Skeletal muscle satellite cell (primary cell): Measurements from ENCODE around the gene GMCL1.

ENCODE experiments used
- H3K27me3 ChIP-seq: 2 replicates; pipeline ENCODE4 v1.7.0; 2013; ENCODE audit warnings: low read length; ENCODE audit not compliant: control insufficient read depth, insufficient read depth
- H3K36me3 ChIP-seq: 2 replicates; pipeline ENCODE4 v1.7.0; 2013; ENCODE audit warnings: mild to moderate bottlenecking, control low read depth, low read length; ENCODE audit not compliant: insufficient read depth
- H3K4me1 ChIP-seq: 2 replicates; pipeline ENCODE4 v1.7.0; 2013; ENCODE audit warnings: low read length; ENCODE audit not compliant: control insufficient read depth, insufficient read depth
- H3K4me2 ChIP-seq: 2 replicates; pipeline ENCODE4 v1.7.0; 2013; ENCODE audit warnings: mild to moderate bottlenecking, low read length
- H3K4me3 ChIP-seq: 2 replicates; pipeline ENCODE4 v1.7.0; 2013; ENCODE audit warnings: low read length
- H3K9ac ChIP-seq: 2 replicates; pipeline ENCODE4 v1.7.0; 2013; ENCODE audit warnings: mild to moderate bottlenecking, low read depth, low read length, moderate library complexity
- H3K9me3 ChIP-seq: replicated peaks from 2 replicates; pipeline ENCODE4 v1.7.0; 2013; ENCODE audit warnings: mild to moderate bottlenecking, control low read depth, low read length

Gene GMCL1

GRCh38 chr2:69835666-69836065, 6.2 kb downstream of the GMCL1 start:
- H3K4me2 ChIP-seq: no peak overlapping the region
- H3K27me3 ChIP-seq: no peaks in the 10 kb centered on the region
- no peaks in the 10 kb centered on the region for H3K36me3 ChIP-seq
- H3K9me3 ChIP-seq: no peaks in the 10 kb centered on the region
- H3K9ac ChIP-seq: no peak overlapping the region
- H3K4me1 ChIP-seq: no peaks in the 10 kb centered on the region
- H3K4me3 ChIP-seq: no peak overlapping the region

GRCh38 chr2:69836316-69836715, 6.9 kb downstream of the GMCL1 start:
- no peak overlapping the region for H3K4me3 ChIP-seq
- peaks cover 2% of the 10 kb centered on the region for H3K36me3 ChIP-seq
- no peak overlapping the region for H3K9ac ChIP-seq
- no peaks in the 10 kb centered on the region for H3K4me1 ChIP-seq
- no peaks in the 10 kb centered on the region for H3K9me3 ChIP-seq
- H3K4me2 ChIP-seq: no peak overlapping the region
- no peaks in the 10 kb centered on the region for H3K27me3 ChIP-seq

DNA sequence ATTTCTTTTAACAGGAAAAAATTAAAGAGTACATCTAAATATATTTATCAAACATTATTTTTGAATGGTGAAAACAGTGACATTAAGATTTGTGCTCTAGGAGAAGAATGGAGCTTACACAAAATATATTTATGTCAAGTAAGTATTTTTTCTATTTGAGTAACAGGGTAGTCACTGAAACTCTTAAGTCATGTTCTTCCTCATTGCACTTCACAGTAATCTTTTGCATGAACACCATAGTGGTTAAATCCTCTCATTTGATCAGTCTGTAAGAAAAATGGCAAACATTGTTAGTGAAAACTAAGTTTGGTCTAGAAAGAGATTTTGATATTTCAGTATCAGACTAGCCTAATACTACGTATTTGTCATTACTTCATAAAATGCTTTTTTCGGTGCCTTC, 8.1 kb downstream of the GMCL1 start:
- Histone ChIP-seq H3K9ac (no peak overlapping the region), H3K27me3 (no peaks in the 10 kb centered on the region), H3K4me2 (no peak overlapping the region), H3K4me3 (no peak overlapping the region), H3K36me3 (peaks cover 4% of the 10 kb centered on the region), H3K4me1 (no peaks in the 10 kb centered on the region), H3K9me3 (no peaks in the 10 kb centered on the region)

GRCh38 chr2:69843993-69844392, 14.5 kb downstream of the GMCL1 start:
- Histone ChIP-seq H3K9me3 (no peaks in the 10 kb centered on the region), H3K4me1 (no peaks in the 10 kb centered on the region), H3K9ac (no peak overlapping the region), H3K4me3 (no peak overlapping the region), H3K27me3 (no peaks in the 10 kb centered on the region), H3K36me3 (peaks cover 15% of the 10 kb centered on the region), H3K4me2 (no peak overlapping the region)

DNA sequence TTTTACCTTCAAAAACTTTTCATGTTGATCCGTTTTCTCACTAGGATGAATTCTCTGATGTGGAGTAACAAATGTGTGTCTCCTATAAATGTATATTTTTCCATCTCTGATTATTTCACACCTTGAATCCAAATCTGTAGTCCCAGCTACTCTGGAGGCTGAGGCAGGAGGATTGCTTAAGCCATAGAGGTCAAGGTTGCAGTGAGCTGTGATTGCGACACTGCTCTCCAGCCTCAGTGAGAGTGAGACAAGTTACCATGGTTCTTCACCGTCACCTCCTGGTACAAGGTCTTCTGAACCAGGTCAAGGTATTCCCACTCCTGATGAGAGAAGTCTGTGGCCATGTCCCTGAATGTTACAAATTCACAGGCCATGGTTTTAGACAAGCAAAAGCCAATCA, 15.1 kb downstream of the GMCL1 start:
- Histone ChIP-seq H3K9me3 (no peaks in the 10 kb centered on the region), H3K9ac (no peak overlapping the region), H3K27me3 (no peaks in the 10 kb centered on the region), H3K36me3 (peaks cover 15% of the 10 kb centered on the region), H3K4me3 (no peak overlapping the region), H3K4me1 (no peaks in the 10 kb centered on the region), H3K4me2 (no peak overlapping the region)

DNA sequence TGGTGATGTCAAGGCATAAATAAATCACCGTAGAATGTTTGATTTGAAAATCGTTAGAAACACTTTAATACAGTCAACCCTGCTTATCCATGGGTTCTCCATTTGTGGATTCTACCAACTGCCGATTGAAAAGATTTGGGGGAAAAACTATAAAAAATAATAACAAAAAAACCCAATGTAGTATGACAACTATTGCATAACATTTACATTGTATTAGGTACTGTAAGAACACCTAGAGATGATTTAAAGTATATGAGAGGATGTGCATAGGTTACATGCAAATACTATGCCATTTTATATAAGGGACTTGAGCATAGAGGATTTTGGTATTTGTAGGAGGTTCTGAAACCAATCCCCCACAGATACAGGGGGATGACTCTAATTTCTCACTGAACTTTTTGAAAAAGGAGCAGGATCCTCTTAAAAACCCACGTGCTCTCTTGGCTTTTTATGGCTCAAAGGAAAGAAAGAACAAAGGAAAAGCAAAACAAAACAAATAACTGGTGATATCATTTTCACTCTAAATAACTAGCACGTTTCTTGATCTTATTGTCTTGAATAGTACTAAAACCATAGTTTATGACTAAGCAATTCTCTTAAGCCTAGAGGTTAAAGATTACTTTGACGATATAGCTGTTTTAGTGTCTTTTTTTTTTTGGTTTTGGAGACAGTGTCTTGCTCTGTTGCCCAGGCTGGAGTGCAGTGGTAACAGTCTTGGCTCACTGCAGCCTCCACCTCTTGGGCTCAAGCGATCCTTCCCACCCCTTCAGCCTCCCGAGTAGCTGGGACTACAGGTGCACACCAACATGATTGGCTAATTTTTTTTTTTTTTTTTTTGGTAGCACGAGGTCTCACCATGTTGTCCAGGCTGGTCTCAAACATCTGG, 17.0 kb downstream of the GMCL1 start:
- Histone ChIP-seq H3K4me3 (no peak overlapping the region), H3K4me2 (no peak overlapping the region), H3K27me3 (no peaks in the 10 kb centered on the region), H3K9me3 (no peaks in the 10 kb centered on the region), H3K36me3 (peaks cover 11% of the 10 kb centered on the region), H3K9ac (no peak overlapping the region), H3K4me1 (no peaks in the 10 kb centered on the region)

DNA sequence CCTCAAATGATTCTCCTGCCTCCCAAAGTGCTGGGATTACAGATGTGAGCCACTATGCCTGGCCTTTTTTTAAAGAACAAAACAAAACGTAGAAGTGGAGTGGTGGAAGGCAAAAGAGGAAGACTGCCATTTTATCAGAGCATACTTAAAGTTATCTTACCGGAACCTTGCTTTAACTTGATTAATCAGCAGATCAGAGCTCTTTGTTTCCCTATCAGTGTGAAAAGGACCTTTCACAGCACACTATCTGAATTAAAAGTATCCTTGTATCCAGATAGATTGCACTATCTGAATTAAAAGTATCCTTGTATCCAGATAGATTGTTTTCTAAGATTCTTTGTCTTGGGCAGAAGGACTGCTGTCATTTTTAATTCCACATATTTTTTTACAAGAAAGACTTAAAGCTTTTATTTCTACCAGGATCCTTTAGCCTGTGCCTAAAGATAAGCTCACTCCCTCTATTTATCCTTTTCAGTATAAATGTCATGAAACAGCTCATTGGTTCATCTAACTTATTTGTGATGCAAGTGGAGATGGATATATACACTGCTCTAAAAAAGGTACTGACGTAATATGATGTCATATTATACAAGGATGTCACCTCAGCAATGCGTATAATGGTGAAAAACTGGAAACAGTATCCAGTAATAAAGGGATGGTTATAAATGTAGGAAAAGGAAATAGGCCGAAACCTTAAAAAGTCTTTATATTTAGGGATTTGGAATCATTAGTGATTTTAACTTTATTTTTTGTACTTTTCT, 17.8 kb downstream of the GMCL1 start:
- no peaks in the 10 kb centered on the region for H3K4me1 ChIP-seq
- no peak overlapping the region for H3K4me2 ChIP-seq
- H3K9me3 ChIP-seq: no peaks in the 10 kb centered on the region
- no peaks in the 10 kb centered on the region for H3K27me3 ChIP-seq
- no peak overlapping the region for H3K9ac ChIP-seq
- H3K36me3 ChIP-seq: peaks cover 11% of the 10 kb centered on the region
- no peak overlapping the region for H3K4me3 ChIP-seq

DNA sequence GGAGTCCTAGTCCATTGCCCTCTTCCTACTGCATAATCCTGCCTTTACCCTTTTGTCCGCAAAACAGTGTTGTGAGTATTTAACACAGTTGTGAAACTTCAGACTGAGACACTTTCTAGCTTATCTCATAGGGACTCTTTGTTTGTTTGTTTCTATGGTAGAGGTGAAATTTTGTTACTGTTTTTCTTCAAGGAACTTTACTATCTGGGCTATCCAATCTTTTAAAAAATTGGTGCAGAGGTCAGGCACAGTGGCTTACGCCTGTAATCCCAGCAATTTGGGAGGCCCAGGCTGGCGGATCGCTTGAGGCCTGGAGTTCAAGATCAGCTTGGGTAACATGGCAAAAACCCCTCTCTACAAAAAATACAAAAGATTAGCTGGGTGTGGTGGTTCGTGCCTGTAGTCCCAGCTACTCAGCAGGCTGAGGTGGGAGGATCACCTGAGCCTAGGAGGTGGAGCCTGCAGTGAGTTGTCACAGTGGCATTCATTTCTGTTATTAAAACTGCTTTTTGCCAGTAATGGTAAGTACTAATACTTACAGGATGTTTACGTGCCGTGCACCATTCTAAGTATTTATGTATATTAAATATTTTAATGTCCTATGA, 18.8 kb downstream of the GMCL1 start:
- no peaks in the 10 kb centered on the region for H3K27me3 ChIP-seq
- peaks cover 11% of the 10 kb centered on the region for H3K36me3 ChIP-seq
- H3K4me1 ChIP-seq: no peaks in the 10 kb centered on the region
- no peaks in the 10 kb centered on the region for H3K9me3 ChIP-seq
- no peak overlapping the region for H3K4me2 ChIP-seq
- no peak overlapping the region for H3K9ac ChIP-seq
- H3K4me3 ChIP-seq: no peak overlapping the region

GRCh38 chr2:69858261-69858660, 28.8 kb downstream of the GMCL1 start:
- no peak overlapping the region for H3K4me2 ChIP-seq
- H3K9me3 ChIP-seq: no peaks in the 10 kb centered on the region
- H3K4me1 ChIP-seq: no peaks in the 10 kb centered on the region
- peaks cover 3% of the 10 kb centered on the region for H3K36me3 ChIP-seq
- no peaks in the 10 kb centered on the region for H3K27me3 ChIP-seq
- H3K4me3 ChIP-seq: no peak overlapping the region
- no peak overlapping the region for H3K9ac ChIP-seq

DNA sequence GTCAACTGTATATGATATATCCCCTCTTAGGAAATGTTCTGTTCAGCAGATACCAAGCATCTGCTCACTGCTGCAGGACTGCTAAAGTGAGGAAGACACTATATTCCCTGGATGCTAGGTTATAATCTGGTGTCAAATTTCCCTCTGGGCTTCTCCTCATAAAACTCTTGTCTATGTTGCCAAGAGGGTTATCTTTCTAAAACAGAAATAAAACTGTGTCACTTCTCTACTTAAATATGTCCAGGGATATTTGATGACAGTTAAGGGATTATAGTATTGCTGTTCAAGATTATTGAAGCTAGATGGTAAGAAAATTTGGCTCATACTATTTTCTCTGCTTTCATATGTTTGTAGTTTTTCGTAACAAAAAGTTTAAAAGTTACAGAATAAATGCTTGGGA, 33.8 kb downstream of the GMCL1 start:
- Histone ChIP-seq H3K4me2 (no peak overlapping the region), H3K4me3 (no peak overlapping the region), H3K36me3 (peaks cover 29% of the 10 kb centered on the region), H3K9me3 (no peaks in the 10 kb centered on the region), H3K9ac (no peak overlapping the region), H3K4me1 (no peaks in the 10 kb centered on the region), H3K27me3 (no peaks in the 10 kb centered on the region)

- Histone ChIP-seq H3K4me1 (peaks cover 2% of the 10 kb centered on the region), H3K36me3 (no peaks in the 10 kb centered on the region), H3K9me3 (no peaks in the 10 kb centered on the region), H3K4me3 (no peak overlapping the region), H3K27me3 (no peaks in the 10 kb centered on the region), H3K9ac (no peak overlapping the region), H3K4me2 (no peak overlapping the region)
Observed at GRCh38 chr2:69888451-69888850, 59.0 kb downstream of the GMCL1 start.
